ENCODE results near the gene PARP12. TPM values are rescaled to one million over a fixed set of nuclear protein-coding genes. Genes with fewer than 3 reads are reported as not detected.

The PARP12 gene
- total and polyA plus RNA-seq, 5 experiments from 2014 or later, result 18.9 to 106 (median 34.6) TPM

- no peak overlapping the region for H3K4me3 Mint-ChIP-seq
- POLR2A ChIA-PET, result no interaction called here
- H3K4me1 Mint-ChIP-seq, result peaks cover 4 to 14% (median 10%) of the 10 kb centered on the region in 4 donors
- no peak for DNase-seq
- no peaks in the 10 kb centered on the region for H3K27me3 Mint-ChIP-seq
- H3K36me3 Mint-ChIP-seq, result peaks cover 7 to 82% (median 27%) of the 10 kb centered on the region in 3 donors
- no peak for ATAC-seq
- peak overlapping the region in 1 of 10 donors; percentile 56 for H3K27ac Mint-ChIP-seq
- H3K9me3 Mint-ChIP-seq, result no peaks in the 10 kb centered on the region
Observed at GRCh38 chr7:140045697-140046096, 17.1 kb downstream of the PARP12 start.

DNA sequence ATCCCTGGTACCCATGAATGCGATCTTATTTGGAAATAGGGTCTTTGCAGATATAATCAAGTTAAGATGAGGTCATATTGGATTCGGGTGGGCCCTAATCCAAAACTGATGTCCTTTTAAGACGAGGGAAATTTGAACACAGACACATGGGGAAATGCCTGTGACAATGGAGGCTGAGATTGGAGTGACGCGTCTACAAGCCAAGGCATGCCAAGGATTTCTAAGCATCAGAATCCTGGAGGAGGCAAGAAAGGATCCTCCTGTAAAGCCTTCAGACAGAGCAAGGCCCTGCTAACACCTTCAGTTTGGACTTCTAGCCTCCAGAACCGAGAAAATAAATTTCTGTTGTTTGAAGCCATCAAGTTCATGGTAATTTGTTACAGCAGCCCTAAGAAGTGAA lies 18.5 kb downstream of the PARP12 start:
- no peak for ATAC-seq
- Mint-ChIP-seq H3K4me3 (no peak overlapping the region), H3K9me3 (no peaks in the 10 kb centered on the region), H3K27me3 (no peaks in the 10 kb centered on the region), H3K4me1 (peaks cover 2 to 11% (median 9%) of the 10 kb centered on the region in 4 donors), H3K27ac (no peak overlapping the region), H3K36me3 (peaks cover 7 to 86% (median 37%) of the 10 kb centered on the region in 3 donors)
- DNase-seq, result no peak
- POLR2A ChIA-PET, result no interaction called here

DNA sequence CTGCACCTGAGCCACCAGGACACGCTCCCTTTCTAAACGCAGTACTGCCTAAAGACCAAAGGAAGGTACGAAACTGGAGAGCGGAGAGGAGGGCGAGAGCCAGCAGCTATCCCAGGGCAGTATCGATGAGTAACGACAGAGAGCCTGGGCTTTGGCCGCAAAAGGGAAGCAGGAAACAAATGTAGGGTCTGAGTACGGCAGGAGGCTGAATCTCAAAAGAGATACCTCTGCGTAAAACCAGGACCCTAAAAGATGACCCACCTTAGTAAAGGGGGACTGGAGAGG lies 20.4 kb downstream of the PARP12 start:
- Mint-ChIP-seq H3K36me3 (peaks cover 7 to 95% (median 39%) of the 10 kb centered on the region in 3 donors), H3K4me1 (peaks cover 9 to 15% (median 13%) of the 10 kb centered on the region in 4 donors), H3K4me3 (peak overlapping the region in 1 of 10 donors; percentile 4), H3K9me3 (no peaks in the 10 kb centered on the region), H3K27ac (no peak overlapping the region), H3K27me3 (no peaks in the 10 kb centered on the region)
- ATAC-seq, result no peak
- DNase-seq, result no peak
- POLR2A ChIA-PET, result no interaction called here

- POLR2A ChIA-PET, result no interaction called here
- DNase-seq, result no peak
- H3K4me1 Mint-ChIP-seq, result peaks cover 12 to 18% (median 14%) of the 10 kb centered on the region in 4 donors
- no peaks in the 10 kb centered on the region for H3K9me3 Mint-ChIP-seq
- no peak for ATAC-seq
- H3K4me3 Mint-ChIP-seq, result peak overlapping the region in 1 of 10 donors; percentile 4
- no peaks in the 10 kb centered on the region for H3K27me3 Mint-ChIP-seq
- H3K36me3 Mint-ChIP-seq, result peaks cover 7 to 95% (median 39%) of the 10 kb centered on the region in 3 donors
- H3K27ac Mint-ChIP-seq, result no peak overlapping the region
Observed at GRCh38 chr7:140041659-140042385, 20.9 kb downstream of the PARP12 start.

DNA sequence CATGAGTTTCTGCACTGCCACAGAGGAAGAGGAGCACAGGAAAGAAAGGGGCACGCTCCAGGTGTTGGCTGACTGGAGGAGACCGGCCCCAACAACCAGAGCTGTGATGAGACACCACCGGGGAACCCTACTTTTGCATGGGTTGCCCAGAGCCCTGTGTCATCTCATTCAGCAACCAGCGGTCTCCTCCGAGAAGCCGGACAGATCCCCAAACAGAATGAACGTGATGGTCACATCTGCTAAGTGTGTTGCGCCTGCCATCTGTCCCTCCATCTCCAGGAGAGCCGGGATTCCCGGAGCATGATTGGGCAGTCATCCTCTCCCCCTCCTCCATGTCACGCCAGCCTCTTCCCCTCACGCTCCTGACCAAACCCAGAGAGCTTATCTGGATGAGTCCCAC lies 22.9 kb downstream of the PARP12 start:
- ATAC-seq (no peak), DNase-seq (no peak)
- Mint-ChIP-seq H3K27ac (peak overlapping the region in 2 of 10 donors; percentile 51 to 80), H3K9me3 (no peaks in the 10 kb centered on the region), H3K36me3 (peaks cover 7 to 90% (median 32%) of the 10 kb centered on the region in 3 donors), H3K27me3 (no peaks in the 10 kb centered on the region), H3K4me1 (peaks cover 19 to 30% (median 26%) of the 10 kb centered on the region in 4 donors), H3K4me3 (peak overlapping the region in 1 of 10 donors; percentile 45)
- POLR2A ChIA-PET, result no interaction called here

DNA sequence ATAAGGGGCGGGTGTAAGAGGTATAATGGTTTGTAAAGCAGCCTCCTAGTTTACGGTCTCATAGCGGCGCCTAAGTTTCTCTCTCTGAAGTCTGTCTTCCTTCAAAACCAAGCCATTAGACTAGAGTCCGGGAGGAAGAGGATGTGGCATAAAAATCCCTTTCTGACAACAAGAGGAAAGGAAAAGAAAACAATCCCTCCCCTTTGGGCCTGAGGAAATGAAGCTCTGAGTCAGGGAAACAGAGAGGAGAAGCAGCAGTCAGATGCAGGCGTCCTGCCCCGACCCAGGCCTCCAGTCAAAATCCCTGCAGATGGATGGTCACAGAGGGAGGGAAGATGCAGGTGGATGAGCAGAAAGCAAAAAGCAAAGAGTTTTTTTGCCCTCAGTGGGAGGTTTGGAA lies 23.7 kb downstream of the PARP12 start:
- peaks cover 19 to 30% (median 26%) of the 10 kb centered on the region in 4 donors for H3K4me1 Mint-ChIP-seq
- H3K27ac Mint-ChIP-seq, result no peak overlapping the region
- ATAC-seq (no peak), DNase-seq (no peak)
- peaks cover 7 to 86% (median 28%) of the 10 kb centered on the region in 3 donors for H3K36me3 Mint-ChIP-seq
- no peak overlapping the region for H3K4me3 Mint-ChIP-seq
- H3K9me3 Mint-ChIP-seq, result no peaks in the 10 kb centered on the region
- no peaks in the 10 kb centered on the region for H3K27me3 Mint-ChIP-seq
- POLR2A ChIA-PET, result no interaction called here

- Mint-ChIP-seq H3K27ac (peak overlapping the region in 5 of 10 donors; percentile 1 to 70 (median 33)), H3K9me3 (no peaks in the 10 kb centered on the region), H3K27me3 (no peaks in the 10 kb centered on the region), H3K36me3 (peaks cover 4 to 83% (median 32%) of the 10 kb centered on the region in 3 donors), H3K4me1 (peaks cover 16 to 35% (median 34%) of the 10 kb centered on the region in 4 donors), H3K4me3 (peak overlapping the region in 3 of 10 donors; percentile 3 to 33 (median 10))
- POLR2A ChIA-PET, result no interaction called here
- DNase-seq (no peak), ATAC-seq (peak; percentile 52 to 72)
Observed at GRCh38 chr7:140036224-140036962, 26.4 kb downstream of the PARP12 start.

DNA sequence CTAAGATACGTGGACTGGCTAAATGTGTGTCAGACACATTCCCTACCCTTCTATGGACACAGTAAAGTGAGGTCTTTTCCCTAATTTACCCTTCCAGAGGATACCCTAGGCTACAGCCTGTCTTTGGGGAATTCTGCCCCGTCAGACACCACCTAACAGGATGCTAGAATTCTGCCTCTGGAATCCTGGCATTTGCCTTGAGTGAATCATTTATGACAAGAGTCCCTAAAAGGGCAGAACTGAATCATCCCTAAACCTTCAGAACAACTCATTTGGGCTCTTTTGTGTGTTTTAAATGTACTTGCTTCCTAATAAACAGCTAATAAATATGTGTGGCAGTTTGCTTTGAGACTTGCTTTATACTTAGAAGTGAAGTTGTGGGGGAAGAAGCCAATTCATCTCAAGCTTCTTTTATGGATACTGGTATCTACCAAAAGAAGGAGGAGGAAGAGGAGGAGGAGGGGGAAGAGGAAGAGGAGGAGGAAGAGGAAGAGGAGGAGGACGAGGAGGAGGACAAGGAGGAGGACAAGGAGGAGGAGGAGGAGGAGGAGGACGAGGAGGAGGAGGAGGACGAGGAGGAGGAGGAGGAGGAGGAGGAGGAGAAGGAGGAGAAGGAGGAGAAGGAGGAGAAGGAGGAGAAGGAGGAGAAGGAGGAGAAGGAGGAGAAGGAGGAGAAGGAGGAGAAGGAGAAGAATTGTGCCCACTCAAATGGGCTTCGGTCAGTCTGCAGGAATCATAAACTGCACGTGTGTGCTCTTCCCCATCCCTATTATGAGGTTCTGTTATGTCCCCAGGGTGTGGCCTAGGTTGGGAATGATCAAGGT lies 27.1 kb downstream of the PARP12 start:
- H3K36me3 Mint-ChIP-seq, result peaks cover 0 to 81% (median 32%) of the 10 kb centered on the region in 3 donors

DNA sequence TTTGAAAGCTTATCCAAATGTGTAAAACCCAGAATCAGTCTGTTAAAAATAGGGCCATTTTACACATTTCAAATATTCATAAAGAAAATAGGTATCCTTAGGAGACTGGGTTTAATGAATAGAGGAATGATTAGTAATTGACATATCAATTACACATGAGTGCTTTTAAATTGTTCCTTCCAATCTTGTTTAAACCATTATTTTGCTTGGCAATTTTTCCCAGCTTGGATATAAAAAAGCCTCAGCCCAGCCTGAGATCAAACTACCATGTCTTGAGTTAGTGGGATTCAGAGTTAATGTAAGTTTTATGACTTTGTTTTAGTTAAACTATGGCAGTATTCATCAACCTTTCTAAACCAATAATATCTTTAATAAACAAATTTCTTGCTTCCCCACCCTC lies 28.3 kb downstream of the PARP12 start:
- no peaks in the 10 kb centered on the region for H3K27me3 Mint-ChIP-seq
- DNase-seq (no peak), ATAC-seq (no peak)
- H3K36me3 Mint-ChIP-seq, result peaks cover 0 to 81% (median 24%) of the 10 kb centered on the region in 3 donors
- H3K27ac Mint-ChIP-seq, result no peak overlapping the region
- H3K4me3 Mint-ChIP-seq, result no peak overlapping the region
- H3K9me3 Mint-ChIP-seq, result no peaks in the 10 kb centered on the region
- peaks cover 16 to 33% (median 31%) of the 10 kb centered on the region in 4 donors for H3K4me1 Mint-ChIP-seq
- POLR2A ChIA-PET, result no interaction called here

More for the DNA sequence above, 27.1 kb downstream of the PARP12 start:
- DNase-seq, result no peak
- Mint-ChIP-seq H3K4me3 (no peak overlapping the region), H3K27me3 (no peaks in the 10 kb centered on the region), H3K27ac (peak overlapping the region in 4 of 10 donors; percentile 28 to 70 (median 48)), H3K9me3 (no peaks in the 10 kb centered on the region), H3K4me1 (peaks cover 16 to 35% (median 34%) of the 10 kb centered on the region in 4 donors)
- ATAC-seq, result no peak
- POLR2A ChIA-PET, result no interaction called here

DNA sequence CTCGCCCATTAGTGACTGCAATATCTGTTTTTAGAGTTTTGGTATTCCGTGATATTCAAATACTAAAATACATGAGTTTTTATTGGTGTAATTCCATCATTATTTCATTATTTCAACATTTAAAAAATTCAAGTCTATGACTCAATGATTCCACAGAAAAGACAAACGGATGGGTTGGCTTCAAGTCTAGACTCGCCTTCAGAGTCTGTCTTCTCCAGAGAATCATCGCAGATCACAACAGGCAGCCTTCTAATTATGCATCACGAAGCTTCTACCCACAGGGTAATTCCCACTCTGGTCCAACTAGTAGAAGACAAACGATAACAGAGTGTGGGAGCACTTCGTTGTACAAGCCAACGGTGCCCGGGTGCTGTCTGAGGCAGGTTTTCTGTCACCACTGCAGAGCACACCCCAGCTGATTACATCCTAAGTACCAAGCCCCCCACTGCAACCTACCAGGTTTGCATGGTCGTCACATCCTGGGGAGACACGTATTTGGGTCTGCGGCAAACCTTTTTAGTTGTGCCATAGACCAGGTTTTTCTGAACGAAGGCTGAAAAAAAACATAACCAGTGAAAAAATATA lies 28.9 kb downstream of the PARP12 start:
- ATAC-seq, result no peak
- no peak overlapping the region for H3K4me3 Mint-ChIP-seq
- no peak for DNase-seq
- no peaks in the 10 kb centered on the region for H3K27me3 Mint-ChIP-seq
- peaks cover 14 to 30% (median 28%) of the 10 kb centered on the region in 4 donors for H3K4me1 Mint-ChIP-seq
- no peaks in the 10 kb centered on the region for H3K9me3 Mint-ChIP-seq
- peaks cover 0 to 81% (median 24%) of the 10 kb centered on the region in 3 donors for H3K36me3 Mint-ChIP-seq
- peak overlapping the region in 1 of 10 donors; percentile 74 for H3K27ac Mint-ChIP-seq
- POLR2A ChIA-PET, result no interaction called here

DNA sequence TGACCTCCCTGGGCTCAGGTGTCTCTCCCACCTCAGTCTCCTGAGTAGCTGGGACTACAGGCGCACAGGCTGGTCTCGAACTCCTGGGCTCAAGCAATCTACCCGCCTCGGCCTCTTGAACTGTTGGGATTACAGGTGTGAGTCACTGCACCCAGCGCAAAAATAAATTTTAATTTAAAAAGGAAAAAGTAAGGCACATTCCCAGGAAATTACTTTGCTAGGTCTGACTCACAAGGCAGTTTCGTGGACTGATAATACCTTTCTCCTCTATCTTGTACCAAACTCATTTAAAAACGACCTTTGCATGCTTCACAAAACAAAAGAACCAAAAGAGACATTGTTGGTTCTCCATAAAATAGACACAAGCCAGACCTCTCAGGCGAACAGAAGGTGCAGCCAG lies 29.7 kb downstream of the PARP12 start:
- Mint-ChIP-seq H3K4me1 (peaks cover 15 to 30% (median 25%) of the 10 kb centered on the region in 4 donors), H3K27ac (no peak overlapping the region), H3K4me3 (no peak overlapping the region)

GRCh38 chr7:140031364-140031763 lies 31.4 kb downstream of the PARP12 start:
- Mint-ChIP-seq H3K27ac (peak overlapping the region in 3 of 10 donors; percentile 11 to 17 (median 13)), H3K9me3 (no peaks in the 10 kb centered on the region), H3K36me3 (peaks cover 0 to 79% (median 27%) of the 10 kb centered on the region in 3 donors), H3K27me3 (no peaks in the 10 kb centered on the region), H3K4me3 (no peak overlapping the region), H3K4me1 (peaks cover 7 to 17% (median 15%) of the 10 kb centered on the region in 4 donors)
- POLR2A ChIA-PET, result no interaction called here
- DNase-seq, result no peak
- ATAC-seq, result no peak

More for the DNA sequence above, 29.7 kb downstream of the PARP12 start:
- DNase-seq (no peak), ATAC-seq (no peak)
- Mint-ChIP-seq H3K27me3 (no peaks in the 10 kb centered on the region), H3K36me3 (peaks cover 0 to 81% (median 29%) of the 10 kb centered on the region in 3 donors), H3K9me3 (no peaks in the 10 kb centered on the region)
- POLR2A ChIA-PET, result no interaction called here
